H1 (cell line): ENCODE measurements around the gene ISOC1. TPM values are rescaled to one million over a fixed set of nuclear protein-coding genes. Genes with fewer than 3 reads are reported as not detected.
A peak's percentile ranks its signal among the peaks of the same experiment; 100 is the strongest.

Source experiments
- CTCF ChIA-PET: fragments of 300-600 bp; sonication (Branson Sonifier 250); formaldehyde crosslinking; loops from one replicate; lab custom pipeline; 2021; ENCODE audit not compliant: partially characterized antibody; lab: Charles Lee
- POLR2A ChIA-PET: fragments of 300-600 bp; sonication (Branson Sonifier 250); formaldehyde crosslinking; loops from one replicate; lab custom pipeline; 2021; ENCODE audit warnings: inconsistent platforms; ENCODE audit not compliant: partially characterized antibody; lab: Charles Lee
- DNase-seq, 2 experiments: peaks; one replicate each; pipeline versions ENCODE4 v3.0.0 to v3.0.0-alpha.2; 2010 to 2022; ENCODE audit warnings: low spot score in 2 of 2, low read depth in 1 of 2, mixed read lengths in 1 of 2
- FAIRE-seq: peaks from 2 replicates; lab custom pipeline; 2011; peaks lifted over from hg19 to GRCh38; lab: Jason Lieb, UNC
- H2AFZ ChIP-seq: 2 replicates; pipeline ENCODE4 v1.8.1; 2012; ENCODE audit warnings: low read length, inconsistent platforms
- H2AK5ac ChIP-seq: 2 replicates; pipeline ENCODE4 v1.6.1; 2013; ENCODE audit warnings: low read depth, low read length
- H2BK120ac ChIP-seq: replicated peaks from 2 replicates; pipeline ENCODE3; 2013; ENCODE audit warnings: low read depth, low read length, inconsistent platforms
- H2BK12ac ChIP-seq: 2 replicates; pipeline ENCODE4 v1.6.1; 2013; ENCODE audit warnings: low read depth, low read length
- H2BK15ac ChIP-seq: 2 replicates; pipeline ENCODE4 v1.6.1; 2013; ENCODE audit warnings: low read length
- H2BK20ac ChIP-seq: 2 replicates; pipeline ENCODE4 v1.6.1; 2013; ENCODE audit warnings: low read length
- H2BK5ac ChIP-seq: 2 replicates; pipeline ENCODE4 v1.6.1; 2013; ENCODE audit warnings: low read depth, low read length
- H3K14ac ChIP-seq: 2 replicates; pipeline ENCODE4 v1.6.1; 2013; ENCODE audit warnings: inconsistent platforms; ENCODE audit not compliant: insufficient read length
- H3K18ac ChIP-seq: 2 replicates; pipeline ENCODE4 v1.6.1; 2013; ENCODE audit warnings: low read length; ENCODE audit errors: extremely low read depth
- H3K23ac ChIP-seq: 2 replicates; pipeline ENCODE4 v1.6.1; 2013; ENCODE audit warnings: inconsistent platforms; ENCODE audit not compliant: insufficient read length
- H3K23me2 ChIP-seq: 2 replicates; pipeline ENCODE4 v1.6.1; 2013; ENCODE audit warnings: low read depth, low read length
- H3K27ac ChIP-seq: 2 replicates; pipeline ENCODE4 v1.6.1; 2011; ENCODE audit warnings: low read depth, low read length, inconsistent platforms
- H3K27me3 ChIP-seq, 4 experiments: replicated peaks in 1 of 4; 1 replicate in 1 of 4; 2 replicates in 3 of 4; pipeline versions ENCODE4 v1.6.1 to v1.8.1; 2011 to 2013; ENCODE audit warnings: low read length in 3 of 4, mild to moderate bottlenecking in 3 of 4, inconsistent platforms in 2 of 4, mixed read lengths in 2 of 4, moderate library complexity in 1 of 4; ENCODE audit not compliant: control insufficient read depth in 3 of 4, insufficient read depth in 3 of 4; ENCODE audit errors: extremely low read depth in 1 of 4
- H3K36me3 ChIP-seq, 4 experiments: 2 replicates each; pipeline versions ENCODE4 v1.6.1 to v1.8.1; 2011 to 2013; ENCODE audit warnings: mild to moderate bottlenecking in 4 of 4, low read length in 3 of 4, moderate library complexity in 2 of 4, control low read depth in 1 of 4, inconsistent platforms in 1 of 4; ENCODE audit not compliant: insufficient read depth in 4 of 4, control insufficient read depth in 2 of 4
- H3K4ac ChIP-seq: replicated peaks from 2 replicates; pipeline ENCODE3; 2013; ENCODE audit warnings: low read length, low read depth, mixed read lengths, inconsistent platforms; ENCODE audit not compliant: insufficient read length
- H3K4me1 ChIP-seq, 4 experiments: replicated peaks in 1 of 4; 1 replicate in 1 of 4; 2 replicates in 3 of 4; pipeline versions ENCODE4 v1.6.1 to v1.8.1; 2011 to 2013; ENCODE audit warnings: low read length in 3 of 4, inconsistent platforms in 2 of 4, mixed read lengths in 1 of 4; ENCODE audit not compliant: insufficient read depth in 4 of 4, control insufficient read depth in 3 of 4
- H3K4me2 ChIP-seq, 2 experiments: 2 replicates each; pipeline versions ENCODE4 v1.6.1 to v1.8.1; 2011 to 2013; ENCODE audit warnings: low read depth in 2 of 2, low read length in 2 of 2, control low read depth in 1 of 2, inconsistent platforms in 1 of 2, mild to moderate bottlenecking in 1 of 2; ENCODE audit not compliant: insufficient read depth in 1 of 2
- H3K4me3 ChIP-seq, 4 experiments: fragments of 200-600, 300-600 bp in 1 of 4; sonication (generic), shearing (Covaris generic), sonication (Bioruptor Twin) in 1 of 4; 2 replicates each; pipeline versions ENCODE4 v1.5.1 to v1.8.1; 2011 to 2016; ENCODE audit warnings: low read length in 4 of 4, low read depth in 3 of 4, control low read depth in 2 of 4, inconsistent platforms in 2 of 4, mild to moderate bottlenecking in 2 of 4, mixed read lengths in 1 of 4, moderate library complexity in 1 of 4; ENCODE audit not compliant: insufficient read depth in 2 of 4; ENCODE audit errors: extremely low read depth in 1 of 4
- H3K56ac ChIP-seq: replicated peaks from 2 replicates; pipeline ENCODE3; 2013; ENCODE audit warnings: low read depth, mild to moderate bottlenecking, mixed read lengths, low read length, inconsistent platforms; ENCODE audit not compliant: insufficient read length
- H3K79me1 ChIP-seq: 2 replicates; pipeline ENCODE4 v1.6.1; 2013; ENCODE audit warnings: low read depth, low read length, control low read depth
- H3K79me2 ChIP-seq, 2 experiments: 2 replicates each; pipeline versions ENCODE4 v1.6.1 to v1.8.1; 2012 to 2013; ENCODE audit warnings: low read length in 2 of 2, mild to moderate bottlenecking in 2 of 2, inconsistent platforms in 1 of 2; ENCODE audit not compliant: insufficient read depth in 2 of 2, control insufficient read depth in 1 of 2
- H3K9ac ChIP-seq, 4 experiments: replicated peaks in 1 of 4; 1 replicate in 1 of 4; 2 replicates in 3 of 4; pipeline versions ENCODE4 v1.6.1 to v1.8.1; 2011 to 2013; ENCODE audit warnings: low read depth in 3 of 4, low read length in 3 of 4, control low read depth in 2 of 4, mild to moderate bottlenecking in 2 of 4, moderate library complexity in 2 of 4, inconsistent platforms in 1 of 4; ENCODE audit errors: extremely low read depth in 1 of 4
- H3K9me3 ChIP-seq, 2 experiments: 2 replicates each; pipeline versions ENCODE4 v1.6.1 to v1.8.1; 2012 to 2013; ENCODE audit warnings: mild to moderate bottlenecking in 2 of 2, moderate library complexity in 2 of 2, control low read depth in 1 of 2, inconsistent platforms in 1 of 2, low read depth in 1 of 2, low read length in 1 of 2, mixed read lengths in 1 of 2; ENCODE audit not compliant: insufficient read depth in 2 of 2
- H4K20me1 ChIP-seq, 2 experiments: replicated peaks in 1 of 2; 2 replicates each; pipeline versions ENCODE3 to v1.8.1; 2011 to 2013; ENCODE audit warnings: inconsistent platforms in 2 of 2, low read length in 2 of 2, mild to moderate bottlenecking in 1 of 2; ENCODE audit not compliant: insufficient read depth in 2 of 2, control insufficient read depth in 1 of 2
- H4K5ac ChIP-seq: 2 replicates; pipeline ENCODE4 v1.6.1; 2013; ENCODE audit warnings: low read length, low read depth, mixed read lengths, inconsistent platforms; ENCODE audit not compliant: insufficient read length
- H4K8ac ChIP-seq: 2 replicates; pipeline ENCODE4 v1.8.0; 2013; ENCODE audit warnings: mild to moderate bottlenecking, moderate library complexity, low read length, inconsistent platforms; ENCODE audit not compliant: insufficient read depth; ENCODE audit errors: extremely low read depth
- H4K91ac ChIP-seq: replicated peaks from 2 replicates; pipeline ENCODE3; 2013; ENCODE audit warnings: low read length, mixed read lengths, inconsistent platforms; ENCODE audit not compliant: insufficient read length
- CTCF ChIP-seq, 3 experiments: IDR thresholded peaks; 1 replicate in 2 of 3; 2 replicates in 1 of 3; pipeline versions ENCODE4 v1.5.1 to v1.6.1; 2011; ENCODE audit warnings: low read length in 3 of 3, mild to moderate bottlenecking in 3 of 3, inconsistent platforms in 2 of 3, low read depth in 1 of 3, moderate library complexity in 1 of 3; ENCODE audit not compliant: insufficient read depth in 1 of 3; ENCODE audit errors: control extremely low read depth in 1 of 3
- EGR1 ChIP-seq: IDR thresholded peaks from 2 replicates; pipeline ENCODE4 v1.6.1; 2011; ENCODE audit warnings: low read depth, low read length, borderline replicate concordance
- HDAC2 ChIP-seq, 2 experiments: fragments of 300-600 bp in 1 of 2; sonication (generic) in 1 of 2; IDR thresholded peaks; 2 replicates each; pipeline ENCODE4 v1.6.1; 2011 to 2012; ENCODE audit warnings: low read depth in 2 of 2, low read length in 2 of 2, mild to moderate bottlenecking in 2 of 2, moderate library complexity in 2 of 2, borderline replicate concordance in 1 of 2, inconsistent platforms in 1 of 2
- KDM4A ChIP-seq: IDR thresholded peaks from one replicate; pipeline ENCODE4 v1.7.1; 2012; ENCODE audit warnings: low read depth, mild to moderate bottlenecking, moderate library complexity, low read length, inconsistent platforms; ENCODE audit not compliant: severe bottlenecking
- MAFK ChIP-seq: IDR thresholded peaks from 2 replicates; pipeline ENCODE4 v1.6.1; 2012; ENCODE audit warnings: low read depth, mild to moderate bottlenecking, improper control_type of control experiment, low read length
- RAD21 ChIP-seq, 2 experiments: IDR thresholded peaks in 1 of 2; conservative IDR thresholded peaks in 1 of 2; 2 replicates each; pipeline ENCODE4 v1.6.1; 2011; ENCODE audit warnings: low read depth in 2 of 2, low read length in 2 of 2, improper control_type of control experiment in 1 of 2, inconsistent platforms in 1 of 2, mild to moderate bottlenecking in 1 of 2, moderate library complexity in 1 of 2
- RNF2 ChIP-seq: fragments of 200-900, 300-1000 bp; sonication (generic); IDR thresholded peaks from 2 replicates; pipeline ENCODE4 v1.7.1; 2016; ENCODE audit warnings: borderline replicate concordance, low read depth, mild to moderate bottlenecking, antibody characterized with exemption, low read length; ENCODE audit not compliant: poor library complexity, severe bottlenecking; ENCODE audit errors: missing control alignments
- SP1 ChIP-seq: IDR thresholded peaks from 2 replicates; pipeline ENCODE4 v1.6.1; 2011; ENCODE audit warnings: low read depth, low read length
- TAF1 ChIP-seq: IDR thresholded peaks from 2 replicates; pipeline ENCODE4 v1.6.1; 2011; ENCODE audit warnings: mild to moderate bottlenecking, low read depth, low read length
- TAF7 ChIP-seq: optimal IDR thresholded peaks from 2 replicates; pipeline ENCODE3; 2011; ENCODE audit warnings: low read depth, mild to moderate bottlenecking, inconsistent platforms, low read length, moderate library complexity, borderline replicate concordance
- TBP ChIP-seq: IDR thresholded peaks from 2 replicates; pipeline ENCODE4 v1.6.1; 2011; ENCODE audit warnings: low read depth, low read length, improper control_type of control experiment
- polyA plus RNA-seq, 7 experiments: library from polyadenylated mRNA; depleted of rRNA in 3 of 7; stranded (reverse) in 5 of 7; unstranded in 2 of 7; fragments of >200 nt in 5 of 7; fragments of 200-250 nt in 2 of 7; gene quantifications; 1 replicate in 5 of 7; 2 replicates in 1 of 7; 4 replicates in 1 of 7; pipeline versions ENCODE4 v1.2.1 to v1.2.3, GENCODE V29; 2011 to 2013; ENCODE audit warnings: missing spikeins in 2 of 7, mixed read lengths in 2 of 7
- total RNA-seq: library from RNA; stranded (reverse); fragmentation: NEBNext Ultra II Directional; extraction: Animal tissue kit (Norgen Biotek cat#: 25700); gene quantifications from 2 replicates; pipeline ENCODE4 v1.2.1, GENCODE V29; 2021

The ISOC1 gene
- total and polyA plus RNA-seq, 2 of the 8 experiments (the other 6 are each of a cell fraction or from before 2014, with no cell fraction given) = 27.7 to 34.9 TPM

GRCh38 chr5:129135633-129136032 is 41.1 kb downstream of the ISOC1 start:
- no peak overlapping the region for H3K4me2 ChIP-seq
- H2BK15ac ChIP-seq = no peak overlapping the region
- no peak overlapping the region for H3K56ac ChIP-seq
- TF ChIP-seq TBP = no peak
- TF ChIP-seq EGR1 = no peak
- TF ChIP-seq SP1 = no peak
- no peak for TF ChIP-seq MAFK
- TF ChIP-seq TAF1 = no peak
- peak; percentile 74 to 76 for TF ChIP-seq RAD21 (IDR thresholded peaks at IDR 0.05 in 1 of 2, conservative IDR thresholded peaks at IDR 0.05 in 1 of 2; ENCODE audit: low read depth in 2 of 2, low read length in 2 of 2)
- no peak for TF ChIP-seq HDAC2 (IDR thresholded peaks at IDR 0.05; ENCODE audit: borderline replicate concordance in 1 of 2, low read depth in 2 of 2, low read length in 2 of 2)
- TF ChIP-seq TAF7 = no peak
- no peak for TF ChIP-seq KDM4A
- TF ChIP-seq CTCF (IDR thresholded peaks at IDR 0.05; ENCODE audit: control extremely low read depth in 1 of 3, insufficient read depth in 1 of 3, low read depth in 1 of 3, low read length in 3 of 3) = peak; percentile 35 to 77 (median 59)
- no peak for TF ChIP-seq RNF2
- no peaks in the 10 kb centered on the region for H3K23me2 ChIP-seq
- H2BK20ac ChIP-seq = no peak overlapping the region
- H2BK5ac ChIP-seq = no peak overlapping the region
- no peak for DNase-seq
- H3K9me3 ChIP-seq = no peaks in the 10 kb centered on the region
- H2BK12ac ChIP-seq = no peak overlapping the region
- no peak overlapping the region for H3K18ac ChIP-seq
- no peaks in the 10 kb centered on the region for H3K36me3 ChIP-seq
- no peak overlapping the region for H2AFZ ChIP-seq
- H4K20me1 ChIP-seq = no peaks in the 10 kb centered on the region
- H3K4me3 ChIP-seq = no peak overlapping the region
- H4K5ac ChIP-seq = no peak overlapping the region
- no peak overlapping the region for H2AK5ac ChIP-seq
- H3K27ac ChIP-seq = no peak overlapping the region
- H3K79me2 ChIP-seq = no peaks in the 10 kb centered on the region
- no peak overlapping the region for H3K9ac ChIP-seq
- H4K8ac ChIP-seq = no peak overlapping the region
- CTCF ChIA-PET = interaction anchor here (0.6 to 5.8 kb wide), 8 partner anchors 10 to 908 kb away, joined by 3 to 43 read pairs (median 4); no protein-coding TSS in a partner anchor
- no peak overlapping the region for H2BK120ac ChIP-seq
- no peak overlapping the region for H4K91ac ChIP-seq
- peak; percentile 83 for FAIRE-seq
- H3K23ac ChIP-seq = no peak overlapping the region
- POLR2A ChIA-PET = no interaction called here
- no peaks in the 10 kb centered on the region for H3K79me1 ChIP-seq
- H3K27me3 ChIP-seq = no peaks in the 10 kb centered on the region
- H3K14ac ChIP-seq = no peak overlapping the region
- no peak overlapping the region for H3K4ac ChIP-seq
- H3K4me1 ChIP-seq = no peaks in the 10 kb centered on the region
